ENCODE results near the gene PRKG1.
"Not testable (repeated sequence)": the region's sequence is repeated elsewhere in the genome, so short reads cannot be mapped to it uniquely, and the experiment has no call there.

Gene PRKG1

GRCh38 chr10:51445588-51445987 is 371.3 kb downstream of the PRKG1 start:
- no peak overlapping the region for H3K4ac ChIP-seq (ENCODE audit: low read depth, low read length)
- H2AK5ac ChIP-seq (ENCODE audit: low read length), result no peak overlapping the region
- H4K8ac ChIP-seq (ENCODE audit: low read depth, low read length), result no peak overlapping the region
- WGBS (ENCODE audit: extremely low coverage, insufficient coverage, insufficient read length), result no CpG with 5 or more reads among the region's 3 CpGs
- no peaks in the 10 kb centered on the region for H3K27me3 ChIP-seq (ENCODE audit: insufficient read depth, low read length)
- H3K23ac ChIP-seq (ENCODE audit: low read length), result no peak overlapping the region
- no peak overlapping the region for H3K18ac ChIP-seq (ENCODE audit: low read length)
- H3K79me1 ChIP-seq (ENCODE audit: low read length), result no peaks in the 10 kb centered on the region
- no peak overlapping the region for H3K27ac ChIP-seq (ENCODE audit: low read depth, low read length)
- no peaks in the 10 kb centered on the region for H3K36me3 ChIP-seq (ENCODE audit: control insufficient read depth in 1 of 2, insufficient read depth in 2 of 2, low read length in 2 of 2)
- no peaks in the 10 kb centered on the region for H3K4me1 ChIP-seq (ENCODE audit: control insufficient read depth in 1 of 2, insufficient read depth in 2 of 2, low read length in 2 of 2)
- no peak overlapping the region for H3K4me2 ChIP-seq (ENCODE audit: low read length)
- no peak overlapping the region for H3K14ac ChIP-seq (ENCODE audit: low read length)
- H2BK5ac ChIP-seq (ENCODE audit: low read depth, low read length, poor library complexity), result no peak overlapping the region
- H3K9me3 ChIP-seq (ENCODE audit: insufficient read depth, low read depth, low read length), result no peaks in the 10 kb centered on the region
- no peak overlapping the region for H4K91ac ChIP-seq (ENCODE audit: low read depth, low read length)
- H3K79me2 ChIP-seq (ENCODE audit: control insufficient read depth, insufficient read depth, low read length, poor library complexity), result no peaks in the 10 kb centered on the region
- DNase-seq, result no peak
- no peak overlapping the region for H3K4me3 ChIP-seq (ENCODE audit: low read depth, low read length)
- H3K9ac ChIP-seq (ENCODE audit: low read length), result no peak overlapping the region
- H2AFZ ChIP-seq (ENCODE audit: insufficient read depth, low read length, poor library complexity), result no peak overlapping the region
- no peak overlapping the region for H2BK120ac ChIP-seq (ENCODE audit: insufficient read depth, low read length, poor library complexity)
- no peak overlapping the region for H4K12ac ChIP-seq (ENCODE audit: low read depth, low read length)
- no peak overlapping the region for H2BK12ac ChIP-seq (ENCODE audit: low read length)

DNA sequence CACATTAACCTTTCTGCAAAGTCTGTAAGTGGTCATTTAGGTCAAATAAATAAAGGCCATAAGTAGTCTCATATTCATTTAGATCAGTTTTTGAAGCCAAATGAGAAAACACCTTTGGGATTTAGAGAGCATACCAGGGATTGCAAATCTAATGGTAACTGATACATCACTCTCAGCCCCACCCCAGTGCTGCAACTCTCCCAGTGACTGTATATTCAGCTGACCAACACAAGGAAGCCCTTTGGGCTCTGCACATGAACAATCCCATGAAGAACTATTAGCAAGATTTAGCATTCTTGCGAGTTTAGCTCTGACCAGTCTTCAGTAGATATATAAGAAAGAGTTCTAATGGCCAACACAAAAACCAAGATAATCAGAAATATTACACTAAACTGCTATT is 372.8 kb downstream of the PRKG1 start:
- WGBS (ENCODE audit: extremely low coverage, insufficient coverage, insufficient read length), result no CpG with 5 or more reads among the region's 1 CpG
- Histone ChIP-seq H3K36me3 (ENCODE audit: control insufficient read depth in 1 of 2, insufficient read depth in 2 of 2, low read length in 2 of 2) (no peaks in the 10 kb centered on the region), H3K9ac (ENCODE audit: low read length) (no peak overlapping the region)

DNA sequence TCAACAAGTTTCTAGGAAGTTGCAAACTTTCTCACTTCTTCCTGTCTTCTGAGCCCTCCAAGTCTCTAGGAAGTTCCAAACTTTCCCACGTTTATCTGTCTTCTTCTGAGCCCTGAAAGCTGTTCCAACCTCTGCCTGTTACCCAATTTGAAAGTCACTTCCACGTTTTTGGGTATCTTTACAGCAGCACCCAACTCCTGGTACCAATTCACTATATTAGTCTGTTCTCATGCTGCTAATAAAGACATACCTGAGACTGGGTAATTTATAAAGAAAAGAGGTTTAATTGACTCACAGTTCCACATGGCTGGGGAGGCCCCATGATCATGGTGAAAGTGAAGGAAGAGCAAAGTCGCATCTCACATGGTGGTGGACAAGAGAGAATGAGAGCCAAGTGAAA is 381.5 kb downstream of the PRKG1 start:
- H2BK12ac ChIP-seq (ENCODE audit: low read length), result not testable (repeated sequence)

More for the DNA sequence above, 372.8 kb downstream of the PRKG1 start:
- H3K4me2 ChIP-seq (ENCODE audit: low read length), result no peak overlapping the region
- H3K27me3 ChIP-seq (ENCODE audit: insufficient read depth, low read length), result no peaks in the 10 kb centered on the region
- no peak overlapping the region for H4K91ac ChIP-seq (ENCODE audit: low read depth, low read length)
- H3K9me3 ChIP-seq (ENCODE audit: insufficient read depth, low read depth, low read length), result no peaks in the 10 kb centered on the region
- DNase-seq, result no peak
- no peak overlapping the region for H2BK120ac ChIP-seq (ENCODE audit: insufficient read depth, low read length, poor library complexity)
- H2BK12ac ChIP-seq (ENCODE audit: low read length), result no peak overlapping the region
- H3K18ac ChIP-seq (ENCODE audit: low read length), result no peak overlapping the region
- no peak overlapping the region for H3K14ac ChIP-seq (ENCODE audit: low read length)
- H3K4me3 ChIP-seq (ENCODE audit: low read depth, low read length), result no peak overlapping the region
- no peak overlapping the region for H3K27ac ChIP-seq (ENCODE audit: low read depth, low read length)
- H3K79me1 ChIP-seq (ENCODE audit: low read length), result no peaks in the 10 kb centered on the region
- H3K4me1 ChIP-seq (ENCODE audit: control insufficient read depth in 1 of 2, insufficient read depth in 2 of 2, low read length in 2 of 2), result no peaks in the 10 kb centered on the region
- no peak overlapping the region for H2BK5ac ChIP-seq (ENCODE audit: low read depth, low read length, poor library complexity)
- H2AFZ ChIP-seq (ENCODE audit: insufficient read depth, low read length, poor library complexity), result no peak overlapping the region
- H4K12ac ChIP-seq (ENCODE audit: low read depth, low read length), result no peak overlapping the region
- H4K8ac ChIP-seq (ENCODE audit: low read depth, low read length), result no peak overlapping the region
- no peaks in the 10 kb centered on the region for H3K79me2 ChIP-seq (ENCODE audit: control insufficient read depth, insufficient read depth, low read length, poor library complexity)
- H2AK5ac ChIP-seq (ENCODE audit: low read length), result no peak overlapping the region
- no peak overlapping the region for H3K4ac ChIP-seq (ENCODE audit: low read depth, low read length)
- H3K23ac ChIP-seq (ENCODE audit: low read length), result no peak overlapping the region

GRCh38 chr10:51459476-51459875 is 385.2 kb downstream of the PRKG1 start:
- Histone ChIP-seq H4K12ac (ENCODE audit: low read depth, low read length) (no peak overlapping the region), H3K4me2 (ENCODE audit: low read length) (no peak overlapping the region), H3K27ac (ENCODE audit: low read depth, low read length) (no peak overlapping the region), H4K8ac (ENCODE audit: low read depth, low read length) (no peak overlapping the region), H2AK5ac (ENCODE audit: low read length) (no peak overlapping the region), H3K9me3 (ENCODE audit: insufficient read depth, low read depth, low read length) (no peaks in the 10 kb centered on the region), H3K23ac (ENCODE audit: low read length) (no peak overlapping the region), H2BK5ac (ENCODE audit: low read depth, low read length, poor library complexity) (no peak overlapping the region), H3K4ac (ENCODE audit: low read depth, low read length) (no peak overlapping the region), H3K36me3 (ENCODE audit: control insufficient read depth in 1 of 2, insufficient read depth in 2 of 2, low read length in 2 of 2) (no peaks in the 10 kb centered on the region), H3K27me3 (ENCODE audit: insufficient read depth, low read length) (no peaks in the 10 kb centered on the region), H3K9ac (ENCODE audit: low read length) (no peak overlapping the region), H3K4me3 (ENCODE audit: low read depth, low read length) (no peak overlapping the region), H3K79me2 (ENCODE audit: control insufficient read depth, insufficient read depth, low read length, poor library complexity) (no peaks in the 10 kb centered on the region), H2BK12ac (ENCODE audit: low read length) (no peak overlapping the region), H3K79me1 (ENCODE audit: low read length) (no peaks in the 10 kb centered on the region), H2AFZ (ENCODE audit: insufficient read depth, low read length, poor library complexity) (no peak overlapping the region), H3K4me1 (ENCODE audit: control insufficient read depth in 1 of 2, insufficient read depth in 2 of 2, low read length in 2 of 2) (no peaks in the 10 kb centered on the region), H2BK120ac (ENCODE audit: insufficient read depth, low read length, poor library complexity) (no peak overlapping the region), H3K14ac (ENCODE audit: low read length) (no peak overlapping the region), H3K18ac (ENCODE audit: low read length) (no peak overlapping the region), H4K91ac (ENCODE audit: low read depth, low read length) (no peak overlapping the region)
- DNase-seq, result peak in 1 of 2 donors; percentile 31
- WGBS (ENCODE audit: extremely low coverage, insufficient coverage, insufficient read length), result no CpG with 5 or more reads among the region's 1 CpG

More for the DNA sequence above, 381.5 kb downstream of the PRKG1 start:
- H3K9ac ChIP-seq (ENCODE audit: low read length); H2BK5ac ChIP-seq (ENCODE audit: low read depth, low read length, poor library complexity); H2AFZ ChIP-seq (ENCODE audit: insufficient read depth, low read length, poor library complexity); H3K4me1 ChIP-seq (ENCODE audit: control insufficient read depth in 1 of 2, insufficient read depth in 2 of 2, low read length in 2 of 2); DNase-seq; H3K9me3 ChIP-seq (ENCODE audit: insufficient read depth, low read depth, low read length); H2BK120ac ChIP-seq (ENCODE audit: insufficient read depth, low read length, poor library complexity); H3K27me3 ChIP-seq (ENCODE audit: insufficient read depth, low read length); H3K4me2 ChIP-seq (ENCODE audit: low read length); H4K12ac ChIP-seq (ENCODE audit: low read depth, low read length); H3K4ac ChIP-seq (ENCODE audit: low read depth, low read length); H3K23ac ChIP-seq (ENCODE audit: low read length); H3K18ac ChIP-seq (ENCODE audit: low read length); H4K91ac ChIP-seq (ENCODE audit: low read depth, low read length); H3K79me2 ChIP-seq (ENCODE audit: control insufficient read depth, insufficient read depth, low read length, poor library complexity); H2AK5ac ChIP-seq (ENCODE audit: low read length); H3K79me1 ChIP-seq (ENCODE audit: low read length); H3K14ac ChIP-seq (ENCODE audit: low read length); H3K4me3 ChIP-seq (ENCODE audit: low read depth, low read length); H4K8ac ChIP-seq (ENCODE audit: low read depth, low read length); H3K27ac ChIP-seq (ENCODE audit: low read depth, low read length); H3K36me3 ChIP-seq (ENCODE audit: control insufficient read depth in 1 of 2, insufficient read depth in 2 of 2, low read length in 2 of 2): not testable (repeated sequence)
- WGBS (ENCODE audit: extremely low coverage, insufficient coverage, insufficient read length), result no CpG with 5 or more reads among the region's 3 CpGs

All from trophoblast cell (in vitro differentiated cells and primary cell).